Heart right ventricle (tissue), 16 donors: Measurements from ENCODE around the gene NELL2. TPM values are rescaled to one million over a fixed set of nuclear protein-coding genes. Genes with fewer than 3 reads are reported as not detected.

ENCODE experiments used
- ATAC-seq, 8 donors: fragments of 200-7000 bp; cut with Tn5 transposase; one replicate each; pipeline ENCODE4 v1.9.1; 2020; ENCODE audit warnings: mild to moderate bottlenecking in 8 of 8, moderate library complexity in 8 of 8, moderate number of reproducible peaks in 1 of 8
- DNase-seq, 2 donors: peaks; one replicate each; pipeline ENCODE4 v3.0.0-alpha.2; 2020
- H3K27ac ChIP-seq, 10 donors: fragments of 200-600 bp; sonication (generic) in 2 of 10; one replicate each; pipeline versions ENCODE4 v1.5.0 to v1.8.0; 2020 to 2022; ENCODE audit warnings: mild to moderate bottlenecking in 3 of 10
- H3K27me3 ChIP-seq, 7 donors: fragments of 200-600 bp; one replicate each; pipeline ENCODE4 v1.8.0; 2021 to 2022; ENCODE audit warnings: mild to moderate bottlenecking in 2 of 7
- H3K36me3 ChIP-seq, 9 donors: fragments of 200-600 bp; sonication (generic) in 1 of 9; one replicate each; pipeline versions ENCODE4 v1.5.0 to v1.8.0; 2020 to 2022; ENCODE audit warnings: mild to moderate bottlenecking in 2 of 9
- H3K4me1 ChIP-seq, 9 donors: fragments of 200-600 bp; sonication (generic) in 1 of 9; one replicate each; pipeline versions ENCODE4 v1.5.0 to v1.8.0; 2020 to 2022; ENCODE audit warnings: mild to moderate bottlenecking in 4 of 9
- H3K4me3 ChIP-seq, 10 donors: fragments of 200-600 bp; sonication (generic) in 2 of 10; one replicate each; pipeline versions ENCODE4 v1.5.0 to v1.8.0; 2020 to 2022; ENCODE audit warnings: mild to moderate bottlenecking in 7 of 10, moderate library complexity in 2 of 10
- H3K9me3 ChIP-seq, 11 donors: fragments of 200-600 bp in 10 of 11; sonication (generic) in 2 of 11; one replicate each; pipeline versions ENCODE4 v1.5.0 to v1.8.0; 2013 to 2022; ENCODE audit warnings: mild to moderate bottlenecking in 2 of 11, control low read depth in 1 of 11, moderate library complexity in 1 of 11
- CTCF ChIP-seq, 9 donors: fragments of 200-600 bp; sonication (generic) in 2 of 9; IDR thresholded peaks; one replicate each; pipeline versions ENCODE4 v1.5.0 to v1.8.0; 2021 to 2022; ENCODE audit warnings: antibody characterized with exemption in 9 of 9, mild to moderate bottlenecking in 5 of 9, moderate library complexity in 1 of 9
- WGBS, 2 donors: extraction: QIAGEN DNeasy Blood & Tissue Kit; methylation state at CpG; one replicate each; pipeline ENCODE4 v1.1.7; 2013; ENCODE audit warnings: inconsistent platforms in 1 of 2; 5-methylcytosine and 5-hydroxymethylcytosine counted together
- intact Hi-C, 10 donors: fragments of 100-400 bp; cut with DNase I; formaldehyde crosslinking; loops; one replicate each; pipeline versions ENCODE4 v1.11.1 to v1.14.2; 2022
- polyA plus RNA-seq, 2 donors: library from polyadenylated mRNA; stranded (reverse); fragments of 200-250 nt; gene quantifications; one replicate each; pipeline ENCODE4 v1.2.3, GENCODE V29; 2013
- total RNA-seq, 10 donors: library from RNA; stranded (reverse); fragmentation: NEBNext Ultra II Directional in 3 of 10; extraction: Animal tissue kit (Norgen Biotek cat#: 25700) in 3 of 10; gene quantifications; one replicate each; pipeline versions ENCODE4 v1.2.1 to v1.2.4, GENCODE V29; 2021 to 2023
- donor health status: Arrhythmogenic right ventricular cardiomyopathy.
- donor health status: ischemic (EF 13 %, LVEDD 7.1; RV severe dilation, severe dysfunction).
- donor health status: healthy with polysubstance abuse.
- donor health status: DM: no; HTN: yes; CAD: no.
- donor health status: DM: no; HTN: no; CAD: no.
- donor health status: ischemic (EF 25% LVEDD 6.9; RV normal size, moderate dysfunction).
- donor health status: ischemic (EF 25% LVEDD 5.7; RV mildly dilated, moderate dysfunction).
- donor health status: healthy.
- donor health status: DM: yes; HTN: yes; CAD: no.
- donor health status: Ischemic cardiomyopathy.
- donor health status: ischemic (EF 35%, LVEDD 5.7; RV mildly dilated, moderate dysfunction).
- donor health status: nonischemic (EF 11% LVEDD 7.7; RV severe dilation, severe dysfunction).
- donor health status: DM: yes; HTN: yes; CAD: no.
- donor health status: PGD.
- donor health status: ischemic (EF 29% LVEDD 5.4; RV normal size, mild dysfunction).
- donor health status: nonischemic (EF 23%, LVEDD 6.1; RV moderate dilation, normal function).

NELL2 gene
- total and polyA plus RNA-seq, 12 donors = 0.06 to 2.8 (median 0.46) TPM; not detected in 3

DNA sequence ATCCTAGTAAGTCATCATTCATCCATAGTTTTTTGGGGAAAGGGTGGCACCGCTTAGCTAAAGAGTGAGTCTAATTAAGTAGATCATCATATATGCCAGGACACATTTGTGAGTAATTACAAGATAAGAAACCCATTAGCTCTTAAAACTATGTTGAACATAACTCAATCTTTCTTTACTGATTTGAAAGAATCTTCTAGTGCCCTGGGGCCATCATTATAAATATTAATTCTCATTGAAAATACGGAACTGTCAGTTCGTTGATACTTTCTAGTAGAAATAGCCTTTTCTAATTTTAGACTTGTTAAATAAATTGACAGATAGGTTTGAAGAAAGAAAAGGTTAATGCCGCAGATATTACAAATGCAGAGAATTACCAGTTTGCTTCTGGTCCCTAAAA is 312.6 kb downstream of the NELL2 start:
- Histone ChIP-seq H3K27me3 (no peaks in the 10 kb centered on the region), H3K27ac (no peak overlapping the region), H3K4me1 (no peaks in the 10 kb centered on the region), H3K9me3 (peaks cover 0 to 19% (median 0%) of the 10 kb centered on the region in 11 donors), H3K4me3 (no peak overlapping the region), H3K36me3 (no peaks in the 10 kb centered on the region)
- no peak for ATAC-seq
- WGBS, 2 donors = 84 to 86% methylated on average over 4 of the region's 4 CpGs
- no peak for TF ChIP-seq CTCF (IDR thresholded peaks at IDR 0.05)
- no peak for DNase-seq
- intact Hi-C loops = no loop called here

GRCh38 chr12:44558340-44559100 is 317.6 kb downstream of the NELL2 start:
- no peak overlapping the region for H3K27ac ChIP-seq
- no peak overlapping the region for H3K4me3 ChIP-seq
- ATAC-seq = no peak
- intact Hi-C loops = no loop called here
- H3K4me1 ChIP-seq = no peaks in the 10 kb centered on the region
- 87 to 89% methylated on average over 14 of the region's 14 CpGs for WGBS, 2 donors
- H3K36me3 ChIP-seq = no peaks in the 10 kb centered on the region
- peaks cover 0 to 8% (median 0%) of the 10 kb centered on the region in 7 donors for H3K27me3 ChIP-seq
- H3K9me3 ChIP-seq = peaks cover 0 to 19% (median 0%) of the 10 kb centered on the region in 11 donors
- no peak for TF ChIP-seq CTCF (IDR thresholded peaks at IDR 0.05)
- DNase-seq = no peak

- no peak overlapping the region for H3K4me3 ChIP-seq
- peaks cover 0 to 8% (median 0%) of the 10 kb centered on the region in 7 donors for H3K27me3 ChIP-seq
- H3K36me3 ChIP-seq = no peaks in the 10 kb centered on the region
- H3K4me1 ChIP-seq = no peaks in the 10 kb centered on the region
- DNase-seq (no peak), ATAC-seq (no peak)
- intact Hi-C loops = no loop called here
- TF ChIP-seq CTCF (IDR thresholded peaks at IDR 0.05) = no peak
- H3K27ac ChIP-seq = no peak overlapping the region
- peaks cover 0 to 8% (median 0%) of the 10 kb centered on the region in 11 donors for H3K9me3 ChIP-seq
These were observed 320.7 kb downstream of the NELL2 start for GRCh38 chr12:44555454-44555853.

- Histone ChIP-seq H3K27me3 (peaks cover 0 to 8% (median 0%) of the 10 kb centered on the region in 7 donors), H3K36me3 (no peaks in the 10 kb centered on the region), H3K4me1 (no peaks in the 10 kb centered on the region), H3K4me3 (no peak overlapping the region), H3K27ac (no peak overlapping the region), H3K9me3 (no peaks in the 10 kb centered on the region)
- TF ChIP-seq CTCF (IDR thresholded peaks at IDR 0.05) = no peak
- intact Hi-C loops = no loop called here
- 68 to 76% methylated on average over 2 of the region's 2 CpGs for WGBS, 2 donors
- no peak for ATAC-seq
- DNase-seq = no peak
These were observed 324.5 kb downstream of the NELL2 start for GRCh38 chr12:44551631-44552030.
